Measurements from ENCODE around the gene CACNG5.

The CACNG5 gene

GRCh38 chr17:66826856-66827255, 8.1 kb upstream of the CACNG5 start:
- no peak for DNase-seq (ENCODE audit: low read depth)

GRCh38 chr17:66829386-66829864, 5.5 kb upstream of the CACNG5 start:
- peak; percentile 13 for DNase-seq (ENCODE audit: low read depth)

GRCh38 chr17:66829883-66830282, 5.0 kb upstream of the CACNG5 start:
- no peak for DNase-seq (ENCODE audit: low read depth)

GRCh38 chr17:66830451-66830850, 4.5 kb upstream of the CACNG5 start:
- DNase-seq (ENCODE audit: low read depth): no peak

GRCh38 chr17:66831383-66832210, 3.3 kb upstream of the CACNG5 start:
- DNase-seq (ENCODE audit: low read depth): no peak

- no peak for DNase-seq (ENCODE audit: low read depth)
Measured at GRCh38 chr17:66833201-66833600, 1.7 kb upstream of the CACNG5 start.

- DNase-seq (ENCODE audit: low read depth): no peak
Measured at GRCh38 chr17:66834426-66834918, 445 bp upstream of the CACNG5 start.

- DNase-seq (ENCODE audit: low read depth): no peak
Measured at GRCh38 chr17:66835476-66835875, 559 bp downstream of the CACNG5 start.

- no peak for DNase-seq (ENCODE audit: low read depth)
Measured at GRCh38 chr17:66836063-66837005, 1.4 kb downstream of the CACNG5 start.

- no peak for DNase-seq (ENCODE audit: low read depth)
Measured at GRCh38 chr17:66837226-66837625, 2.3 kb downstream of the CACNG5 start.

- no peak for DNase-seq (ENCODE audit: low read depth)
Measured at GRCh38 chr17:66837885-66838665, 3.2 kb downstream of the CACNG5 start.

- DNase-seq (ENCODE audit: low read depth): no peak
Measured at GRCh38 chr17:66839616-66840015, 4.7 kb downstream of the CACNG5 start.

GRCh38 chr17:66840061-66840460, 5.1 kb downstream of the CACNG5 start:
- no peak for DNase-seq (ENCODE audit: low read depth)

GRCh38 chr17:66841328-66841727, 6.4 kb downstream of the CACNG5 start:
- DNase-seq (ENCODE audit: low read depth): no peak

- DNase-seq (ENCODE audit: low read depth): no peak
Measured at GRCh38 chr17:66841744-66842143, 6.8 kb downstream of the CACNG5 start.

- no peak for DNase-seq (ENCODE audit: low read depth)
Measured at GRCh38 chr17:66842505-66842904, 7.6 kb downstream of the CACNG5 start.

- no peak for DNase-seq (ENCODE audit: low read depth)
Measured at GRCh38 chr17:66842959-66843358, 8.0 kb downstream of the CACNG5 start.

GRCh38 chr17:66843627-66844026, 8.7 kb downstream of the CACNG5 start:
- no peak for DNase-seq (ENCODE audit: low read depth)

- DNase-seq (ENCODE audit: low read depth): no peak
Measured at GRCh38 chr17:66847704-66848103, 12.8 kb downstream of the CACNG5 start.

- no peak for DNase-seq (ENCODE audit: low read depth)
Measured at GRCh38 chr17:66848496-66848895, 13.6 kb downstream of the CACNG5 start.

- no peak for DNase-seq (ENCODE audit: low read depth)
Measured at GRCh38 chr17:66849032-66849655, 14.2 kb downstream of the CACNG5 start.

Measured in fibroblast of the conjunctiva (primary cell).